ENCODE measurements around the gene SPATA20.

- no peak for TF ChIP-seq RAD21 (conservative IDR thresholded peaks at IDR 0.05 in 1 of 2, IDR thresholded peaks at IDR 0.05 in 1 of 2)
- no peak for TF ChIP-seq SMC3 (IDR thresholded peaks at IDR 0.05)
- no peak for TF ChIP-seq EP300 (IDR thresholded peaks at IDR 0.05)
Observed at GRCh38 chr17:50537721-50538548, 9.0 kb upstream of the SPATA20 start.

All from A549 (cell line).